Nephron progenitor cell (in vitro differentiated cells): Measurements from ENCODE around the gene GALNT2.

Experiments used
- DNase-seq: peaks from one replicate; pipeline ENCODE4 v3.0.0; 2021
- H3K27ac Mint-ChIP-seq: 2 replicates; pipeline ENCODE4 v1.8.0; 2021; ENCODE audit warnings: mild to moderate bottlenecking, moderate library complexity, mixed read lengths
- H3K27me3 Mint-ChIP-seq: 2 replicates; pipeline ENCODE4 v1.8.0; 2021; ENCODE audit warnings: mild to moderate bottlenecking, low read depth, mixed read lengths; ENCODE audit not compliant: poor library complexity
- H3K36me3 Mint-ChIP-seq: 2 replicates; pipeline ENCODE4 v1.8.0; 2021; ENCODE audit warnings: low read depth, mixed read lengths
- H3K4me1 Mint-ChIP-seq: 2 replicates; pipeline ENCODE4 v1.8.0; 2021; ENCODE audit warnings: mixed read lengths
- H3K4me3 Mint-ChIP-seq: 2 replicates; pipeline ENCODE4 v1.8.0; 2021; ENCODE audit warnings: mild to moderate bottlenecking, moderate library complexity, mixed read lengths
- H3K9me3 Mint-ChIP-seq: 2 replicates; pipeline ENCODE4 v1.8.0; 2021; ENCODE audit warnings: mild to moderate bottlenecking, moderate library complexity, mixed read lengths
- TF ChIP-seq, protein P1 (sequence below): fragments of 200-600 bp; sonication (generic); IDR thresholded peaks from 2 replicates; pipeline ENCODE4 v1.5.0; 2021; ENCODE audit warnings: antibody characterized with exemption

The GALNT2 gene

DNA sequence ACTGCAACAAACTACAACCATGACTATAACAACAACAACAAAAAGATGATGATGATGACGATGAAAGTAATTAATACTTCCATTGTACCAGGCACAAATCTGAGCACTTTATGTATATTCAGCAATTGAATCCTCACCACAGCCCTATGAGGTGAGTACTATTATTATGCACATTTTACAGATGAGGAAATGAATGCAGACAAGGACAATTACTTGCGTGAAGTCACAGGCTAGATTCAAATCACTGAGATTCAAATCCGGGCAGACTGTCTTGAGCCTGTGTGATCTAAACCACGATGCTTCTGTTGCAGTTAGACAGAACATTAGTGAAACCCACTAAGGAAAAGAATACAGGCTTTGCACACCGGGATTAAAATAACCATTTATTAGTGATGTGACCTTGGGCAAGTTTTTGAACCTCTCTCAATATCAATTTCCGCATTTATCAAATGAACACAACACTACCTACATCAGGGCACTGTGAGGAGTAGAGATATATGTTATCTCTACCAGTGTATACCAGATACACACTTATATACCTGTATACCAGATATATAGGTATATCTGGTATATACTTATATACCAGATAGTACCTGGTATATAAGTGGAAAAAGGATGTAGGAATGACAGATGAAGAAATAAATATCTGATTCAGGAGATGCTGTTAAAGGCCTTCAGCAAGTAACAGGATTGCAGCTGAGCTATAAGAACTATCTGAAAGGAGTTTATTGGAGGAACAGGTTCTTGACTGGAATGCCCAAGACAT lies 34.3 kb upstream of the GALNT2 start:
- peaks cover 10% of the 10 kb centered on the region for H3K4me1 Mint-ChIP-seq
- no peak overlapping the region for H3K27ac Mint-ChIP-seq
- H3K9me3 Mint-ChIP-seq = peaks cover 8% of the 10 kb centered on the region
- H3K4me3 Mint-ChIP-seq = no peak overlapping the region
- peaks cover 3% of the 10 kb centered on the region for H3K27me3 Mint-ChIP-seq
- no peak for DNase-seq
- TF ChIP-seq, protein P1, sequence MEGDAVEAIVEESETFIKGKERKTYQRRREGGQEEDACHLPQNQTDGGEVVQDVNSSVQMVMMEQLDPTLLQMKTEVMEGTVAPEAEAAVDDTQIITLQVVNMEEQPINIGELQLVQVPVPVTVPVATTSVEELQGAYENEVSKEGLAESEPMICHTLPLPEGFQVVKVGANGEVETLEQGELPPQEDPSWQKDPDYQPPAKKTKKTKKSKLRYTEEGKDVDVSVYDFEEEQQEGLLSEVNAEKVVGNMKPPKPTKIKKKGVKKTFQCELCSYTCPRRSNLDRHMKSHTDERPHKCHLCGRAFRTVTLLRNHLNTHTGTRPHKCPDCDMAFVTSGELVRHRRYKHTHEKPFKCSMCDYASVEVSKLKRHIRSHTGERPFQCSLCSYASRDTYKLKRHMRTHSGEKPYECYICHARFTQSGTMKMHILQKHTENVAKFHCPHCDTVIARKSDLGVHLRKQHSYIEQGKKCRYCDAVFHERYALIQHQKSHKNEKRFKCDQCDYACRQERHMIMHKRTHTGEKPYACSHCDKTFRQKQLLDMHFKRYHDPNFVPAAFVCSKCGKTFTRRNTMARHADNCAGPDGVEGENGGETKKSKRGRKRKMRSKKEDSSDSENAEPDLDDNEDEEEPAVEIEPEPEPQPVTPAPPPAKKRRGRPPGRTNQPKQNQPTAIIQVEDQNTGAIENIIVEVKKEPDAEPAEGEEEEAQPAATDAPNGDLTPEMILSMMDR = no peak
- no peaks in the 10 kb centered on the region for H3K36me3 Mint-ChIP-seq

DNA sequence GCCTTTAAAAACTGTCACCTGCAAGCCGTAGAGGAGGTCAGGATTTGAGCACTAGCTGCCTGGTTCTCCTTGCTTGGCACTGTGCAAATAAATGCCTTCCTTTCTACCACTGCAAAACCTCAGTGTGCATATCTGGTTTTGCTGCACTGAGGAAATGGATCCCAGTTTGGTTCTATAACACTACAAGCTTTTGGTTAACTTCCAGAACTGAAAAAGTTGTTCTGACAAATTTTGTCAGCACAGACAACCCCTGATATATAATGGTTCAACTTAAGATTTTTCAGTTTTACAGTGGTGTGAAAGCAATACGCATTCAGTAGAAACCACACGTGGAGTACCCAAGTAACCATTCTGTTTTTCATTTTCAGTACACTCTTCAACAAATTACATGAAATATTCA lies 29.8 kb upstream of the GALNT2 start:
- peaks cover 8% of the 10 kb centered on the region for H3K9me3 Mint-ChIP-seq
- H3K27ac Mint-ChIP-seq = no peak overlapping the region
- no peak overlapping the region for H3K4me3 Mint-ChIP-seq
- no peaks in the 10 kb centered on the region for H3K4me1 Mint-ChIP-seq
- no peaks in the 10 kb centered on the region for H3K36me3 Mint-ChIP-seq
- no peak for DNase-seq
- TF ChIP-seq, protein P1 = no peak
- H3K27me3 Mint-ChIP-seq = peaks cover 14% of the 10 kb centered on the region

DNA sequence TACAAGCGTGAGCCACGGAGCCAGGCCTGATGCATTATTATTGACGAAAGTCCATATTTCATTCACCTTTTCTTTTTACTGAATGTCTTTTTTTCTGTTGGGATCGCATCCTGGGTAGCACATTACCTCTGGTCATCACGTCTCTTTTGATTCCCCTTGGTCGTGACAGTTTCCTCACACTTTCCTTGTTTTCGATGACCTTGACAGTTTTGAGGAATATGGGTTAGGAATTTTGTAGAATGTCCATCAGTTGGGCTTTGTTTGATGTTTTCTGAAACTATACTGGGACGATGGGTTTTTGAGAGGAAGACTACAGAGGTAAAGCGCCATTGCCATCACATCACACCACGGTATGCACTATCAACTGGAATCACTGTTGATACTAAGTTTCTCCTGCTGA lies 26.6 kb upstream of the GALNT2 start:
- no peak overlapping the region for H3K4me3 Mint-ChIP-seq
- no peaks in the 10 kb centered on the region for H3K4me1 Mint-ChIP-seq
- TF ChIP-seq, protein P1 = no peak
- no peaks in the 10 kb centered on the region for H3K36me3 Mint-ChIP-seq
- H3K27me3 Mint-ChIP-seq = peaks cover 21% of the 10 kb centered on the region
- no peak for DNase-seq
- H3K9me3 Mint-ChIP-seq = peaks cover 8% of the 10 kb centered on the region
- H3K27ac Mint-ChIP-seq = no peak overlapping the region

DNA sequence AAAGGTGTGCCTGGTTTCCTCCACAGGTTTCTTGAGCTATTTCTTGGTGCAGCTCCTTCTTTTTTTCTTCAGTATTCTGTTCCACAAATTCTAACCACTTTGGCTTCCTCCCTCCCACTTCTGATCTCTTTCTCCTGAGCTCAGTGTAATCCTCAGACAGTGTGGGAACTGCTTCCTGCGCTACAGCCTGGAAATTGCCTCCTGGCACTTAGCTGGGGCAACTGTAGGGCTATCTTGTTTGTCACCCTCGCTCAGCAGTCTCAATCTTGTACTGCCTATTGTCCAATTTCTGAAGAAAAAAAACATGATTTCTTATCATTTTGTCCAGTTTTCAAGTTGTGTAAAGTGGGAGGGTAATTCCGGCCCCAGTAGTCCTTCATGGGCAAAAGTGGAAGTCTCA lies 24.0 kb upstream of the GALNT2 start:
- Mint-ChIP-seq H3K4me3 (no peak overlapping the region), H3K9me3 (no peaks in the 10 kb centered on the region), H3K27me3 (peaks cover 16% of the 10 kb centered on the region), H3K27ac (no peak overlapping the region), H3K36me3 (no peaks in the 10 kb centered on the region), H3K4me1 (peaks cover 17% of the 10 kb centered on the region)
- TF ChIP-seq, protein P1 = no peak
- DNase-seq = no peak

DNA sequence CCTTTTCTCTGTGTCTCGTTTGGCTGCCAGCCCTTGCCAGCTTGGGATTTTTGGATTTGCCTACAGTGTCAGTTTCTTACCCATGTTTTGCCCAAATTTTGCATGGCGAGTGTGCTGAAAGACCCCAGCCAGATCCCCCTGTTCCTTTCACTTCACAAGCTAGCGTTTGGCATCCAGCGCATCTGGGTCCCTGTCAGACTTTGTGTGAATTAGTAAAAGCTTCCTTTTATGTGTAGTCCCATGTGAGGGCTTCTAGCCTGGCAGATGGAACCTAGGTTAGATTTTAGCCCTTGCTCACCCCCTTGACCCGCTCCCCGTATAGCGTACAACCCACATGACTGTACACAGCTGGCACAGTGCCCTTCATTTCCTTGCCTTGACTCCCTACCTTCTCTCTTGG lies 22.3 kb upstream of the GALNT2 start:
- no peak overlapping the region for H3K27ac Mint-ChIP-seq
- H3K36me3 Mint-ChIP-seq = no peaks in the 10 kb centered on the region
- TF ChIP-seq, protein P1 = no peak
- H3K4me1 Mint-ChIP-seq = peaks cover 18% of the 10 kb centered on the region
- no peak overlapping the region for H3K4me3 Mint-ChIP-seq
- no peak for DNase-seq
- peaks cover 13% of the 10 kb centered on the region for H3K27me3 Mint-ChIP-seq
- no peaks in the 10 kb centered on the region for H3K9me3 Mint-ChIP-seq
